ENCODE results near the gene RNF169. TPM values are rescaled to one million over a fixed set of nuclear protein-coding genes. Genes with fewer than 3 reads are reported as not detected.

Gene RNF169
- total and polyA plus RNA-seq, 2 donors (not counting 1 experiment from before 2014, with no cell fraction given): 12.3 to 32.2 TPM

DNA sequence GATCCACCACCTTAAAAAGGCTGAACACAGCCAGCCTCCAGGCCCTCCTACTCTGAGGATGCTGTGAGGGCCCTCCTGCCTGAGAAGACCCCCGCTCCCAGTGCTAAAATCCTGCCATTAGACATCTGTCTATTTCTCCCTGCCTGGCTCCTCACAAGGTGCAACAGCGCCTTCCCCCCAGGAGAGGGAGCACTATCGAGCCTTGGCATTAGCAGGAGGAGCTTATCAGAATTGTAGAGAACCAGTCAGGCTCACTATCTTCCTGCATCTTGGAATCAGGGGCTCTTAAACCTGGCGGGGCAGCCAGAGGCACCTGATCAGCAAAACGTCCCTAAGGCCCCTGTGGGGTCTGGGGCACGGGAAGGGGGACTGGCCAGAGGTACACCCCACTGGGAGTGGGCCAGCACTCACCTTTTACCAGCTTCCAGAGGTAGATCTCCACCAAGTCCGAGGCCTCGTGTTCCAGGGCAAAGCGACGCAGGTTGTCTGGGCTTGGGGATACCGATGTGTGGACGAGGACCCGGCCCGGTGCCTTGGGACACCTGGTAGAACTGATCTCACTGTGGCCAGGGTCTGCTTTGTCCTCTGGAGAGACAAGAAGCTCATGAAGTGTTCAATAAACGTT, 46.2 kb upstream of the RNF169 start:
- no peak for TF ChIP-seq EZH2 (IDR thresholded peaks at IDR 0.05; ENCODE audit: low read length, missing control alignments)
- TF ChIP-seq, protein P1, sequence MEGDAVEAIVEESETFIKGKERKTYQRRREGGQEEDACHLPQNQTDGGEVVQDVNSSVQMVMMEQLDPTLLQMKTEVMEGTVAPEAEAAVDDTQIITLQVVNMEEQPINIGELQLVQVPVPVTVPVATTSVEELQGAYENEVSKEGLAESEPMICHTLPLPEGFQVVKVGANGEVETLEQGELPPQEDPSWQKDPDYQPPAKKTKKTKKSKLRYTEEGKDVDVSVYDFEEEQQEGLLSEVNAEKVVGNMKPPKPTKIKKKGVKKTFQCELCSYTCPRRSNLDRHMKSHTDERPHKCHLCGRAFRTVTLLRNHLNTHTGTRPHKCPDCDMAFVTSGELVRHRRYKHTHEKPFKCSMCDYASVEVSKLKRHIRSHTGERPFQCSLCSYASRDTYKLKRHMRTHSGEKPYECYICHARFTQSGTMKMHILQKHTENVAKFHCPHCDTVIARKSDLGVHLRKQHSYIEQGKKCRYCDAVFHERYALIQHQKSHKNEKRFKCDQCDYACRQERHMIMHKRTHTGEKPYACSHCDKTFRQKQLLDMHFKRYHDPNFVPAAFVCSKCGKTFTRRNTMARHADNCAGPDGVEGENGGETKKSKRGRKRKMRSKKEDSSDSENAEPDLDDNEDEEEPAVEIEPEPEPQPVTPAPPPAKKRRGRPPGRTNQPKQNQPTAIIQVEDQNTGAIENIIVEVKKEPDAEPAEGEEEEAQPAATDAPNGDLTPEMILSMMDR (conservative IDR thresholded peaks at IDR 0.05 in 1 of 2, IDR thresholded peaks at IDR 0.05 in 1 of 2; ENCODE audit: low read depth in 1 of 2, low read length in 2 of 2): peak; percentile 97 to 99
- Histone ChIP-seq H3K9me3 (ENCODE audit: control insufficient read depth, insufficient read depth, low read depth, low read length) (no peaks in the 10 kb centered on the region), H3K27me3 (ENCODE audit: control insufficient read depth, insufficient read depth, low read length) (no peaks in the 10 kb centered on the region), H2AFZ (ENCODE audit: low read length) (no peak overlapping the region), H4K20me1 (ENCODE audit: control insufficient read depth, extremely low read depth, insufficient read depth, low read length) (no peaks in the 10 kb centered on the region), H3K4me3 (replicated peaks in 1 of 4; ENCODE audit: control extremely low read depth in 1 of 4, insufficient read depth in 1 of 4, low read depth in 3 of 4, low read length in 4 of 4) (no peak overlapping the region), H3K9ac (ENCODE audit: insufficient read depth, low read length) (no peak overlapping the region), H3K79me2 (ENCODE audit: control insufficient read depth, insufficient read depth, low read length) (no peaks in the 10 kb centered on the region), H3K36me3 (ENCODE audit: control insufficient read depth, insufficient read depth, low read length) (no peaks in the 10 kb centered on the region), H3K4me1 (ENCODE audit: control insufficient read depth, extremely low read depth, insufficient read depth, low read length) (no peaks in the 10 kb centered on the region), H3K27ac (ENCODE audit: insufficient read depth, low read length) (no peak overlapping the region), H3K4me2 (ENCODE audit: extremely low read depth, insufficient read depth, low read length) (no peak overlapping the region)
- peak; percentile 51 to 74 for DNase-seq (ENCODE audit: low read depth in 2 of 2)

DNA sequence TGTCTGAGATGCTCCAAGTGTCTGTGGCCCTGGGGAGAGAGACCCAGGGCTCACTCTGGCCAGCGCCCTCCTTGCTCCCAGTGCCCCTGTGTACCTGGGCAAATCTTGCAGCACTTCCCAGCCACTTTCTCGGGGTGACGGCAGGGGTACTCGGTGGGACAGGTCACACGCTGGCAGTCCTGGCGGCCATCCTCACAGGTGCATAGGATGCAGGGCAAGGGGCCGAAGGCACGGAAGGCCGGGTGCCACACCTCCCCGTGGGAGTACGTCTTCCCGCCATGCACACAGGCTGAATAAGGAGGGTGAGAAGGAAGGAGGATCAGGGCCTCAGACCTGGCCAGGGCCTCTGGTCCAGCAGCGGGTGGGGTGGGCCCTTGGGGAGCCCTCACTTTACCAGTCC, 45.4 kb upstream of the RNF169 start:
- no peaks in the 10 kb centered on the region for H4K20me1 ChIP-seq (ENCODE audit: control insufficient read depth, extremely low read depth, insufficient read depth, low read length)
- DNase-seq (ENCODE audit: low read depth in 2 of 2): no peak
- no peaks in the 10 kb centered on the region for H3K36me3 ChIP-seq (ENCODE audit: control insufficient read depth, insufficient read depth, low read length)
- H3K4me1 ChIP-seq (ENCODE audit: control insufficient read depth, extremely low read depth, insufficient read depth, low read length): no peaks in the 10 kb centered on the region
- no peaks in the 10 kb centered on the region for H3K79me2 ChIP-seq (ENCODE audit: control insufficient read depth, insufficient read depth, low read length)
- H3K27ac ChIP-seq (ENCODE audit: insufficient read depth, low read length): no peak overlapping the region
- H3K4me2 ChIP-seq (ENCODE audit: extremely low read depth, insufficient read depth, low read length): no peak overlapping the region
- no peak overlapping the region for H2AFZ ChIP-seq (ENCODE audit: low read length)
- TF ChIP-seq, protein P1 (conservative IDR thresholded peaks at IDR 0.05 in 1 of 2, IDR thresholded peaks at IDR 0.05 in 1 of 2; ENCODE audit: low read depth in 1 of 2, low read length in 2 of 2): no peak
- no peak for TF ChIP-seq EZH2 (IDR thresholded peaks at IDR 0.05; ENCODE audit: low read length, missing control alignments)
- H3K9me3 ChIP-seq (ENCODE audit: control insufficient read depth, insufficient read depth, low read depth, low read length): no peaks in the 10 kb centered on the region
- no peaks in the 10 kb centered on the region for H3K27me3 ChIP-seq (ENCODE audit: control insufficient read depth, insufficient read depth, low read length)
- no peak overlapping the region for H3K4me3 ChIP-seq (replicated peaks in 1 of 4; ENCODE audit: control extremely low read depth in 1 of 4, insufficient read depth in 1 of 4, low read depth in 3 of 4, low read length in 4 of 4)
- H3K9ac ChIP-seq (ENCODE audit: insufficient read depth, low read length): no peak overlapping the region

DNA sequence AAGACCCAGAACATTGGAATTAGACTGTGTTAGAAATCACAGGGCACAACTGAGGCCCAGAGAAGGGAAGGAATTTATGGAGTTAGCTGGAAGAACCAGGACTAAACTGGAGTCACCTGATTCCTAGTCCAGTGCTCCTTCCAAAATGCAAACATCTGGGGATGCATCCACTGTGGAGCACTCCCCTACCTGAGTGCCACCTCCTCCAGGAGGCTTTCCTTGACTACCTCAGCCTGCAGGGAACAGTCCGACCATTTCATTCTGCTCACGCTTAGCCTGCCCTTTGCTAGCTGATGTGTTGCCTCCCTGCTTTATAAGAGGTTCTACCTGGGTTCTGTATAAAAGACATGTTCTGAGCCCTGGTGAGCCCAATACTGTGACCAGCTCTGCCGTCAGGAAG, 41.5 kb upstream of the RNF169 start:
- H3K27ac ChIP-seq (ENCODE audit: insufficient read depth, low read length): no peak overlapping the region
- no peaks in the 10 kb centered on the region for H4K20me1 ChIP-seq (ENCODE audit: control insufficient read depth, extremely low read depth, insufficient read depth, low read length)
- no peak overlapping the region for H3K4me3 ChIP-seq (replicated peaks in 1 of 4; ENCODE audit: control extremely low read depth in 1 of 4, insufficient read depth in 1 of 4, low read depth in 3 of 4, low read length in 4 of 4)
- no peak overlapping the region for H3K9ac ChIP-seq (ENCODE audit: insufficient read depth, low read length)
- no peaks in the 10 kb centered on the region for H3K4me1 ChIP-seq (ENCODE audit: control insufficient read depth, extremely low read depth, insufficient read depth, low read length)
- no peak overlapping the region for H2AFZ ChIP-seq (ENCODE audit: low read length)
- H3K36me3 ChIP-seq (ENCODE audit: control insufficient read depth, insufficient read depth, low read length): no peaks in the 10 kb centered on the region
- no peak overlapping the region for H3K4me2 ChIP-seq (ENCODE audit: extremely low read depth, insufficient read depth, low read length)
- DNase-seq (ENCODE audit: low read depth in 2 of 2): no peak
- no peaks in the 10 kb centered on the region for H3K27me3 ChIP-seq (ENCODE audit: control insufficient read depth, insufficient read depth, low read length)
- H3K9me3 ChIP-seq (ENCODE audit: control insufficient read depth, insufficient read depth, low read depth, low read length): no peaks in the 10 kb centered on the region
- no peaks in the 10 kb centered on the region for H3K79me2 ChIP-seq (ENCODE audit: control insufficient read depth, insufficient read depth, low read length)
- no peak for TF ChIP-seq EZH2 (IDR thresholded peaks at IDR 0.05; ENCODE audit: low read length, missing control alignments)
- TF ChIP-seq, protein P1 (conservative IDR thresholded peaks at IDR 0.05 in 1 of 2, IDR thresholded peaks at IDR 0.05 in 1 of 2; ENCODE audit: low read depth in 1 of 2, low read length in 2 of 2): no peak
